Neural progenitor cell (in vitro differentiated cells): ENCODE measurements around the gene TSPOAP1. TPM values are rescaled to one million over a fixed set of nuclear protein-coding genes. Genes with fewer than 3 reads are reported as not detected.
A peak's percentile ranks its signal among the peaks of the same experiment; 100 is the strongest.

Experiments used
- DNase-seq: peaks from one replicate; pipeline ENCODE4 v3.0.0-alpha.2; 2016; ENCODE audit warnings: low spot score
- H2AFZ ChIP-seq: fragments of 200-600 bp; sonication (generic); replicated peaks from 2 replicates; pipeline ENCODE4 v1.6.1; 2016; ENCODE audit warnings: antibody characterized with exemption
- H3F3A ChIP-seq: fragments of 200-600 bp; sonication (generic); 2 replicates; pipeline ENCODE4 v1.6.1; 2016; ENCODE audit warnings: antibody characterized with exemption, low read depth
- H3K27ac ChIP-seq: fragments of 200-600 bp; sonication (generic); 2 replicates; pipeline ENCODE4 v1.5.1; 2016; ENCODE audit warnings: mild to moderate bottlenecking
- H3K27me3 ChIP-seq: fragments of 200-600 bp; sonication (generic); 2 replicates; pipeline ENCODE4 v1.6.1; 2016; ENCODE audit warnings: mild to moderate bottlenecking, moderate library complexity
- H3K36me3 ChIP-seq: fragments of 200-600 bp; sonication (generic); 2 replicates; pipeline ENCODE4 v1.5.1; 2016
- H3K4me1 ChIP-seq: fragments of 200-600 bp; sonication (generic); 2 replicates; pipeline ENCODE4 v1.6.1; 2016; ENCODE audit warnings: mixed run types
- H3K4me2 ChIP-seq: fragments of 200-600 bp; sonication (generic); 2 replicates; pipeline ENCODE4 v1.6.1; 2016
- H3K4me3 ChIP-seq: fragments of 200-600 bp; sonication (generic); 2 replicates; pipeline ENCODE4 v1.5.1; 2016
- H3K79me2 ChIP-seq: fragments of 200-600 bp; sonication (generic); 2 replicates; pipeline ENCODE4 v1.6.1; 2016; ENCODE audit warnings: low read depth
- H3K9ac ChIP-seq: fragments of 200-600 bp; sonication (generic); 2 replicates; pipeline ENCODE4 v1.6.1; 2016
- H3K9me3 ChIP-seq: fragments of 200-600 bp; sonication (generic); 2 replicates; pipeline ENCODE4 v1.5.1; 2016; ENCODE audit warnings: low read depth
- H4K20me1 ChIP-seq: fragments of 200-600 bp; sonication (generic); 2 replicates; pipeline ENCODE4 v1.6.1; 2016; ENCODE audit warnings: low read depth
- H3K27ac Mint-ChIP-seq: 3 replicates; pipeline ENCODE4 v1.8.0; 2021; ENCODE audit warnings: mixed read lengths
- H3K27me3 Mint-ChIP-seq: 2 replicates; pipeline ENCODE4 v1.8.0; 2022; ENCODE audit warnings: low read depth, mild to moderate bottlenecking, inconsistent platforms, moderate library complexity, mixed read lengths; ENCODE audit not compliant: insufficient read depth
- H3K36me3 Mint-ChIP-seq: 3 replicates; pipeline ENCODE4 v1.8.0; 2021; ENCODE audit warnings: mixed read lengths
- H3K4me1 Mint-ChIP-seq: 3 replicates; pipeline ENCODE4 v1.8.0; 2021; ENCODE audit warnings: mixed read lengths
- H3K4me3 Mint-ChIP-seq: 3 replicates; pipeline ENCODE4 v1.8.0; 2021; ENCODE audit warnings: mild to moderate bottlenecking, moderate library complexity, mixed read lengths
- H3K9me3 Mint-ChIP-seq: 3 replicates; pipeline ENCODE4 v1.8.0; 2020; ENCODE audit warnings: mixed read lengths
- CTCF ChIP-seq: fragments of 200-600 bp; sonication (generic); IDR thresholded peaks from 2 replicates; pipeline ENCODE4 v1.5.1; 2017; ENCODE audit warnings: antibody characterized with exemption, mild to moderate bottlenecking
- EZH2 ChIP-seq: fragments of 200-600 bp; sonication (generic); IDR thresholded peaks from 2 replicates; pipeline ENCODE4 v1.6.1; 2017; ENCODE audit warnings: antibody characterized with exemption, mild to moderate bottlenecking, moderate library complexity
- EZH2phosphoT487 ChIP-seq: fragments of 200-600 bp; sonication (generic); IDR thresholded peaks from 2 replicates; pipeline ENCODE4 v1.6.1; 2017; ENCODE audit warnings: antibody characterized with exemption
- total RNA-seq: library from RNA; depleted of rRNA; stranded (reverse); fragments of >200 nt; gene quantifications from 2 replicates; pipeline ENCODE4 v1.2.3, GENCODE V29; 2015; ENCODE audit warnings: low replicate concordance

Gene TSPOAP1
- total RNA-seq, 1 donor from 2014 or later = 13.8 TPM

GRCh38 chr17:58291246-58291645, 37.3 kb downstream of the TSPOAP1 start:
- peaks cover 4% of the 10 kb centered on the region for H3K9me3 Mint-ChIP-seq
- no peaks in the 10 kb centered on the region for H3K36me3 Mint-ChIP-seq
- H3K4me1 ChIP-seq = no peaks in the 10 kb centered on the region

GRCh38 chr17:58289869-58290268, 38.7 kb downstream of the TSPOAP1 start:
- no peak overlapping the region for H3K9ac ChIP-seq
- Mint-ChIP-seq H3K27ac (no peak overlapping the region), H3K9me3 (peaks cover 4% of the 10 kb centered on the region), H3K27me3 (no peaks in the 10 kb centered on the region), H3K4me3 (no peak overlapping the region), H3K4me1 (peaks cover under 1% of the 10 kb centered on the region), H3K36me3 (no peaks in the 10 kb centered on the region)
- H3K4me1 ChIP-seq = peaks cover 4% of the 10 kb centered on the region
- no peak overlapping the region for H3K4me3 ChIP-seq
- H3K9me3 ChIP-seq = no peaks in the 10 kb centered on the region
- H4K20me1 ChIP-seq = no peaks in the 10 kb centered on the region
- no peak overlapping the region for H3K4me2 ChIP-seq
- H2AFZ ChIP-seq = no peak overlapping the region
- no peak for DNase-seq
- peaks cover 10% of the 10 kb centered on the region for H3K27me3 ChIP-seq
- H3K27ac ChIP-seq = no peak overlapping the region
- H3F3A ChIP-seq = no peaks in the 10 kb centered on the region
- H3K79me2 ChIP-seq = no peaks in the 10 kb centered on the region
- H3K36me3 ChIP-seq = no peaks in the 10 kb centered on the region
- TF ChIP-seq CTCF (no peak), EZH2phosphoT487 (no peak), EZH2 (no peak)

More at GRCh38 chr17:58291246-58291645, 37.3 kb downstream of the TSPOAP1 start:
- Mint-ChIP-seq H3K4me1 (no peaks in the 10 kb centered on the region), H3K27me3 (no peaks in the 10 kb centered on the region), H3K27ac (no peak overlapping the region), H3K4me3 (no peak overlapping the region)
- no peak overlapping the region for H3K4me3 ChIP-seq
- no peaks in the 10 kb centered on the region for H3K79me2 ChIP-seq
- TF ChIP-seq EZH2 (no peak), CTCF (no peak), EZH2phosphoT487 (no peak)
- peaks cover 10% of the 10 kb centered on the region for H3K27me3 ChIP-seq
- no peak overlapping the region for H3K9ac ChIP-seq
- no peak overlapping the region for H3K27ac ChIP-seq
- no peak overlapping the region for H2AFZ ChIP-seq
- no peaks in the 10 kb centered on the region for H3K9me3 ChIP-seq
- no peaks in the 10 kb centered on the region for H3K36me3 ChIP-seq
- H3K4me2 ChIP-seq = no peak overlapping the region
- no peak for DNase-seq
- no peaks in the 10 kb centered on the region for H3F3A ChIP-seq
- H4K20me1 ChIP-seq = no peaks in the 10 kb centered on the region

DNA sequence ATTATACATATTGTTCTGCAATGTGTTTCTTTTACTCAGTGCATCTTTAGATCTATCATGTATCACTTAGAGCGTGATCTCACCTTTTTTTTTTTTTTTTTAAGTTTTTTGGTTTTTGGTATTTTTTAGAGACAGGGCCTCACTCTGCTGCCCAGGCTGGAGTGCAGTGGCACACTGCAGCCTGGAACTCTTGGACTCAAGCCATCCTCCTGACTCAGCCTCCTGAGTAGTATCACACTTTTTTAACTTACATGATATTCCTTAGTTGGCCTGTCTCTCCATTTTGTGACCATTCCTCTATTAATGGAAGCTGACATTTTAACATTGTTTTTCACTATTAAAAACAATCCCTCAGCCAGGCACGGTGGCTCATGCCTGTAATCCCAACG, 43.2 kb downstream of the TSPOAP1 start:
- Histone ChIP-seq H2AFZ (peak overlapping the region; percentile 87), H3F3A (no peaks in the 10 kb centered on the region), H3K27ac (no peak overlapping the region), H4K20me1 (no peaks in the 10 kb centered on the region), H3K4me1 (peaks cover 13% of the 10 kb centered on the region), H3K4me3 (no peak overlapping the region), H3K79me2 (no peaks in the 10 kb centered on the region), H3K9ac (no peak overlapping the region), H3K9me3 (no peaks in the 10 kb centered on the region), H3K4me2 (no peak overlapping the region), H3K27me3 (no peaks in the 10 kb centered on the region), H3K36me3 (no peaks in the 10 kb centered on the region)
- Mint-ChIP-seq H3K27ac (no peak overlapping the region), H3K36me3 (no peaks in the 10 kb centered on the region), H3K27me3 (no peaks in the 10 kb centered on the region), H3K4me1 (peaks cover 9% of the 10 kb centered on the region), H3K4me3 (no peak overlapping the region), H3K9me3 (no peaks in the 10 kb centered on the region)
- DNase-seq = no peak
- TF ChIP-seq CTCF (no peak), EZH2 (no peak), EZH2phosphoT487 (no peak)
